ENCODE measurements around the gene MPPED2. TPM values are rescaled to one million over a fixed set of nuclear protein-coding genes. Genes with fewer than 3 reads are reported as not detected.

MPPED2 gene
- total RNA-seq, 1 experiment from 2014 or later: 4.7 TPM

- no peaks in the 10 kb centered on the region for H3K79me2 ChIP-seq (ENCODE audit: insufficient read depth, low read length)
These were observed 64.7 kb downstream of the MPPED2 start for GRCh38 chr11:30521297-30522071.

More at GRCh38 chr11:30521297-30522071, 64.7 kb downstream of the MPPED2 start:
- no peak overlapping the region for H4K8ac ChIP-seq (replicated peaks; ENCODE audit: insufficient read length, low read depth, low read length)
- no peaks in the 10 kb centered on the region for H3K27me3 ChIP-seq (ENCODE audit: insufficient read depth, low read length)
- no peak overlapping the region for H3K9ac ChIP-seq (ENCODE audit: extremely low read depth, insufficient read length, low read length)
- H3K9me3 Mint-ChIP-seq: no peaks in the 10 kb centered on the region
- no peak overlapping the region for H3K4me2 ChIP-seq (ENCODE audit: insufficient read depth, insufficient read length, low read length)
- H3K4ac ChIP-seq (ENCODE audit: low read depth, low read length): no peak overlapping the region
- H3K23ac ChIP-seq (ENCODE audit: insufficient read length, low read depth, low read length): no peak overlapping the region
- H2BK20ac ChIP-seq (ENCODE audit: low read depth, low read length, poor library complexity, severe bottlenecking): no peak overlapping the region
- H3K14ac ChIP-seq (ENCODE audit: insufficient read depth, low read length): no peak overlapping the region
- H3K9me3 ChIP-seq (ENCODE audit: control insufficient read depth, low read depth, low read length): no peaks in the 10 kb centered on the region
- no peaks in the 10 kb centered on the region for H3K27me3 Mint-ChIP-seq (ENCODE audit: low read depth)
- no peak overlapping the region for H2BK12ac ChIP-seq (ENCODE audit: insufficient read length, low read depth, low read length)
- H2AK5ac ChIP-seq (ENCODE audit: insufficient read length, low read length): no peak overlapping the region
- H3T11ph ChIP-seq (ENCODE audit: low read length): no peak overlapping the region
- H3K79me1 ChIP-seq (ENCODE audit: insufficient read depth, low read depth, low read length, poor library complexity, severe bottlenecking): no peaks in the 10 kb centered on the region
- no peak overlapping the region for H4K91ac ChIP-seq (ENCODE audit: insufficient read length, low read depth, low read length)
- no peak overlapping the region for H3K4me3 Mint-ChIP-seq
- no peak overlapping the region for H2BK5ac ChIP-seq (ENCODE audit: insufficient read length, low read length)
- H2BK15ac ChIP-seq (ENCODE audit: low read depth, low read length): no peak overlapping the region
- H3K27ac Mint-ChIP-seq: no peak overlapping the region
- no peak overlapping the region for H2AFZ ChIP-seq (ENCODE audit: low read length)
- WGBS (ENCODE audit: extremely low coverage, insufficient read length, low lambda C conversion rate): no CpG with 5 or more reads among the region's 8 CpGs
- no peak for TF ChIP-seq CTCF (conservative IDR thresholded peaks at IDR 0.05)
- H3K27ac ChIP-seq (ENCODE audit: insufficient read length, low read depth, low read length): no peak overlapping the region
- H3K4me1 Mint-ChIP-seq: 0 out of 4 replicates have a peak, but pooled peaks cover 0 to 4% of the 10 kb centered on the region in 2 experiments
- no peak overlapping the region for H2BK120ac ChIP-seq (ENCODE audit: low read depth, low read length, poor library complexity, severe bottlenecking)
- no peak overlapping the region for H4K5ac ChIP-seq (ENCODE audit: insufficient read length, low read depth, low read length)
- no peaks in the 10 kb centered on the region for H3K23me2 ChIP-seq (ENCODE audit: insufficient read length, low read depth, low read length, poor library complexity, severe bottlenecking)
- no peak for DNase-seq
- H3K18ac ChIP-seq (ENCODE audit: insufficient read length, low read depth, low read length): no peak overlapping the region
- 0 out of 2 replicates have a peak, but pooled peaks cover 3% of the 10 kb centered on the region for H3K4me1 ChIP-seq (ENCODE audit: insufficient read depth, low read length)
- no peak overlapping the region for H3K56ac ChIP-seq (ENCODE audit: insufficient read length, low read depth, low read length)
- H3K36me3 Mint-ChIP-seq (ENCODE audit: insufficient read depth in 1 of 3, low read depth in 3 of 3): no peaks in the 10 kb centered on the region
- no peaks in the 10 kb centered on the region for H4K20me1 ChIP-seq (ENCODE audit: control insufficient read depth, insufficient read depth, insufficient read length)

Measured in H9 (cell line).